ENCODE data around the gene CMAS.

- TF ChIP-seq ZFP3 (CRISPR knock-in tag; IDR thresholded peaks at IDR 0.05) (no peak), PATZ1 (CRISPR knock-in tag; IDR thresholded peaks at IDR 0.05; ENCODE audit: borderline replicate concordance) (no peak), ZFP30 (CRISPR knock-in tag; IDR thresholded peaks at IDR 0.05) (no peak), ISL1 (CRISPR knock-in tag; IDR thresholded peaks at IDR 0.05) (no peak), ZNF8 (CRISPR knock-in tag; IDR thresholded peaks at IDR 0.05) (no peak), ESRRG (CRISPR knock-in tag; IDR thresholded peaks at IDR 0.05) (no peak), TSHZ2 (CRISPR knock-in tag; IDR thresholded peaks at IDR 0.05) (no peak), TCF4 (CRISPR knock-in tag; IDR thresholded peaks at IDR 0.05; ENCODE audit: borderline replicate concordance) (no peak), ARNTL (CRISPR knock-in tag; IDR thresholded peaks at IDR 0.05; ENCODE audit: borderline replicate concordance, low read depth) (no peak), ZC3H10 (CRISPR knock-in tag; IDR thresholded peaks at IDR 0.05) (no peak), RARB (CRISPR knock-in tag; IDR thresholded peaks at IDR 0.05) (no peak), PPARA (CRISPR knock-in tag; IDR thresholded peaks at IDR 0.05; ENCODE audit: borderline replicate concordance) (no peak)
- TF ChIP-seq, protein P1, sequence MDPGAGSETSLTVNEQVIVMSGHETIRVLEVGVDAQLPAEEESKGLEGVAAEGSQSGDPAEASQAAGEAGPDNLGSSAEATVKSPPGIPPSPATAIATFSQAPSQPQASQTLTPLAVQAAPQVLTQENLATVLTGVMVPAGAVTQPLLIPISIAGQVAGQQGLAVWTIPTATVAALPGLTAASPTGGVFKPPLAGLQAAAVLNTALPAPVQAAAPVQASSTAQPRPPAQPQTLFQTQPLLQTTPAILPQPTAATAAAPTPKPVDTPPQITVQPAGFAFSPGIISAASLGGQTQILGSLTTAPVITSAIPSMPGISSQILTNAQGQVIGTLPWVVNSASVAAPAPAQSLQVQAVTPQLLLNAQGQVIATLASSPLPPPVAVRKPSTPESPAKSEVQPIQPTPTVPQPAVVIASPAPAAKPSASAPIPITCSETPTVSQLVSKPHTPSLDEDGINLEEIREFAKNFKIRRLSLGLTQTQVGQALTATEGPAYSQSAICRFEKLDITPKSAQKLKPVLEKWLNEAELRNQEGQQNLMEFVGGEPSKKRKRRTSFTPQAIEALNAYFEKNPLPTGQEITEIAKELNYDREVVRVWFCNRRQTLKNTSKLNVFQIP (CRISPR knock-in tag; IDR thresholded peaks at IDR 0.05; ENCODE audit: borderline replicate concordance, low read depth) = no peak
Observed at GRCh38 chr12:22101749-22102243, 55.8 kb downstream of the CMAS start.

Measured in SK-N-SH treated with all-trans-retinoic acid at 6 μM for 48 hours (cell line).